ENCODE data around the gene ARHGAP33.

DNA sequence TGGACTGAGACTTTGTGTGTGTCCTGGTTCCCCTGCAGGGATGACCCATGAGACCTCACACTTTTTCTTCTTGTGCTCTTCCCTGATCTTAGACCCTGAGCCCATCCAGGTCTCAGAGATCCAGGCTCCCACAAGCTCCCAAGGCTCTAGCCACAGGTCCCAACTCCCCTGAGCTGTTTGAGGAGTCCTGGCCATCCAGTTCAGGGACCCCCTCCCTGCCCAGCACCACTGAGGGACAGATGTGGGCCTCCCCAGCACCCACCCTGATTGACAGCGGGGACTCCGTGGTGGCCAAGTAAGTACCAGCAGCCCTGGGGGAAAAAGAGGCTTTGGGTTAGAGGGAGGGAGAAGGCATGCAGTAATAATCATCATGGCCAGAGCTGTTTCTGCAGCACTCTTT lies 15.7 kb upstream of the ARHGAP33 start:
- TF ChIP-seq, protein P1, sequence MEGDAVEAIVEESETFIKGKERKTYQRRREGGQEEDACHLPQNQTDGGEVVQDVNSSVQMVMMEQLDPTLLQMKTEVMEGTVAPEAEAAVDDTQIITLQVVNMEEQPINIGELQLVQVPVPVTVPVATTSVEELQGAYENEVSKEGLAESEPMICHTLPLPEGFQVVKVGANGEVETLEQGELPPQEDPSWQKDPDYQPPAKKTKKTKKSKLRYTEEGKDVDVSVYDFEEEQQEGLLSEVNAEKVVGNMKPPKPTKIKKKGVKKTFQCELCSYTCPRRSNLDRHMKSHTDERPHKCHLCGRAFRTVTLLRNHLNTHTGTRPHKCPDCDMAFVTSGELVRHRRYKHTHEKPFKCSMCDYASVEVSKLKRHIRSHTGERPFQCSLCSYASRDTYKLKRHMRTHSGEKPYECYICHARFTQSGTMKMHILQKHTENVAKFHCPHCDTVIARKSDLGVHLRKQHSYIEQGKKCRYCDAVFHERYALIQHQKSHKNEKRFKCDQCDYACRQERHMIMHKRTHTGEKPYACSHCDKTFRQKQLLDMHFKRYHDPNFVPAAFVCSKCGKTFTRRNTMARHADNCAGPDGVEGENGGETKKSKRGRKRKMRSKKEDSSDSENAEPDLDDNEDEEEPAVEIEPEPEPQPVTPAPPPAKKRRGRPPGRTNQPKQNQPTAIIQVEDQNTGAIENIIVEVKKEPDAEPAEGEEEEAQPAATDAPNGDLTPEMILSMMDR (IDR thresholded peaks at IDR 0.05) = no peak
- TF ChIP-seq POLR2AphosphoS5 (IDR thresholded peaks at IDR 0.05) = no peak
- no peak for TF ChIP-seq POLR2A (IDR thresholded peaks at IDR 0.05)
